ENCODE data around the gene FBXO46. TPM values are rescaled to one million over a fixed set of nuclear protein-coding genes. Genes with fewer than 3 reads are reported as not detected.

FBXO46 gene
- total and polyA plus RNA-seq, 2 of the 13 experiments (the other 11 are each of a cell fraction or from before 2014, with no cell fraction given) = 6.2 to 6.4 TPM

GRCh38 chr19:45692187-45693105, 38.2 kb downstream of the FBXO46 start, which contains the start of gene QPCTL (continued):
- peak; percentile 62; the same call in 1 of the 2 replicates for TF ChIP-seq ZNF414 (CRISPR knock-in tag; IDR thresholded peaks at IDR 0.05)
- no peak for TF ChIP-seq ZBTB44 (CRISPR knock-in tag; IDR thresholded peaks at IDR 0.05)
- TF ChIP-seq GATAD1 (CRISPR knock-in tag; IDR thresholded peaks at IDR 0.05) = peak; percentile 89
- TF ChIP-seq FOXA3 (CRISPR knock-in tag; IDR thresholded peaks at IDR 0.05) = no peak
- TF ChIP-seq ZNF17 (CRISPR knock-in tag; IDR thresholded peaks at IDR 0.05) = no peak
- TF ChIP-seq XRCC5 (optimal IDR thresholded peaks at IDR 0.05; ENCODE audit: low read length) = peak; percentile 34
- TF ChIP-seq POGZ (CRISPR knock-in tag; IDR thresholded peaks at IDR 0.05) = peak; percentile 7; the same call in 1 of the 2 replicates
- TF ChIP-seq CEBPZ (IDR thresholded peaks at IDR 0.05; ENCODE audit: low read length) = no peak
- TF ChIP-seq EED (CRISPR knock-in tag; IDR thresholded peaks at IDR 0.05) = no peak
- no peak; the same call in 1 of the 2 replicates for TF ChIP-seq HMGXB3 (CRISPR knock-in tag; IDR thresholded peaks at IDR 0.05; ENCODE audit: borderline replicate concordance)
- TF ChIP-seq ZNF451 (CRISPR knock-in tag; IDR thresholded peaks at IDR 0.05) = peak; percentile 60
- no peak for TF ChIP-seq CBX1 (IDR thresholded peaks at IDR 0.05; ENCODE audit: low read depth)
- TF ChIP-seq ZNF747 (CRISPR knock-in tag; IDR thresholded peaks at IDR 0.05; ENCODE audit: borderline replicate concordance) = no peak
- TF ChIP-seq ZNF558 (CRISPR knock-in tag; IDR thresholded peaks at IDR 0.05; ENCODE audit: borderline replicate concordance) = no peak
- peak; percentile 22; the same call in 1 of the 2 replicates for TF ChIP-seq FOXC1 (CRISPR knock-in tag; IDR thresholded peaks at IDR 0.05; ENCODE audit: borderline replicate concordance)
- peak; percentile 66; the same call in 1 of the 2 replicates for TF ChIP-seq MAZ (IDR thresholded peaks at IDR 0.05; ENCODE audit: borderline replicate concordance, low read depth, low read length)
- TF ChIP-seq MAZ (CRISPR knock-in tag; IDR thresholded peaks at IDR 0.05; ENCODE audit: low read depth) = no peak
